Measurements from ENCODE around the gene EXOSC9.

The EXOSC9 gene

DNA sequence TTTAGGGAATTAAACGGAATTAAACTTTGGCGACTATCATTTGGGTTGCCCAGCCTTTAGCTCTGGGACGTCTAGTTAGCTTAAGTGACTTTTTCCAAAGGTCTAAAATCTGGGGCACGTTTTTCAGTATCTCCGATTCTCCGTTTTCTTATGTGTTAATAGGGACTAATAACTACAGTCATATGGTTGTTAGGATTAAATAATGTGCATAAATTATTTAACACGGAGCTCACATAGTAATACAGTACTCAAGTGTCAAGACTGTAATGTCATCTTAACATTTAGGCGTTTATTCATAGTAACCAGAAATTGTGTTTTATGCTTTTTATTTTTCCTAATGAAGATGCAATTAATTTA lies 23.0 kb downstream of the EXOSC9 start:
- no peak for DNase-seq (ENCODE audit: low read depth)

DNA sequence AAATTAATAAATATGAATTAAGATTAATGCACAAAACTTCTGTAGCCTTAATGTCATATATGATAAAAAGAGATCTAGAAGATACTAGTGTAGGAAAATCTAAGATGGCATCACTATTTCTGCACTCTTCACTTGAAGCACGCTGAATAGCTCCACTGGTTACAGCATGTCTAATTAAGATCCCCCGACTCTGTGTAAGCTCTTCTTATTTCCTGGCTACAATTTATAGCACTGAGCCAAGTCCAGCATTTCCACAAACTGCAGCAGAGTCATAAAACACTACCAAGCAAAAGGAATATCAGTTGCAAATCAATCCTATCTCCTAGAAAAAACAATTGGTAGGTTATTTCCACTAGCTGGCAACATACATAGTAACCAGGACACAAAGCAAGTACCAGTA lies 23.8 kb downstream of the EXOSC9 start:
- no peak for DNase-seq (ENCODE audit: low read depth)

GRCh38 chr4:121827853-121828252 lies 26.7 kb downstream of the EXOSC9 start:
- DNase-seq (ENCODE audit: low read depth): no peak

GRCh38 chr4:121829511-121829910 lies 28.4 kb downstream of the EXOSC9 start:
- DNase-seq (ENCODE audit: low read depth): no peak

DNA sequence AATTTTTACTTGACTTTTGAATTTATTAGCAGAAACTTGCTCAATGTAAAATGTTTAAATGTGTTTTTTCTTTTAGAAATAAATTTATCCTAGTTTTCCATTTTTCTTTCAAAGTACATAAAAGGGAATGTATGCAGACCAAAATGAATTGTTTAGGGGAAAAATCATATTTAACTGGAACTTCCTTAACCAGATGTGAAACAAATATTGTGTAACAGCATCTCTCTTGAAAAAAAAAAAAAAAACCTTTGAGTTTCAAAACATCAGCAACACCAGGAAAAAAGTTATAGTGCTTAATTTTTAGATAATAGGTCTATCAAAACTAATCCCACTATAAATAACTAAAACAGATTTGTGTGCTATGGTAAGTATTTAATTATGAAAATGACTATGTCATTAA lies 37.0 kb downstream of the EXOSC9 start:
- DNase-seq (ENCODE audit: low read depth): no peak

GRCh38 chr4:121842862-121843261 lies 41.7 kb downstream of the EXOSC9 start:
- no peak for DNase-seq (ENCODE audit: low read depth)

GRCh38 chr4:121846662-121847061 lies 45.5 kb downstream of the EXOSC9 start:
- DNase-seq (ENCODE audit: low read depth): no peak

DNA sequence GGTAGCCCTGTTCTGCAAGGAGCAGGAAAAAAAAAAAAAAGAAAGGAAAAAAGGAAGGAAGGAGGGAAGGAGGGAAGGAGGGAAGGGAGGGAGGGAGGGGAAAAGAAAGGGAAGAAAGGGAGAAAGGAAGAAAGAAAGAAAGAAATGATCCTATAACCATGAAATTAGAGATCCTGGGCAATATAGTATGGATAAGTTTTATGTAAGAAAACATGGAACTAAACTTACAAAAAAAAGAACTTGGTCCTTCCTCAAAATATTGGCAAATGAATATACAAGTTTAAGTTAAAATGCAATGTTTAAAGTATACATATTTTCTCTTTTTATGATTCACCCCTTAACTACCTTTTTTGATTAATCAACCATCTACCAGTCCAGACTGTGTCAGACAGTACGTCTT lies 50.2 kb downstream of the EXOSC9 start:
- no peak for DNase-seq (ENCODE audit: low read depth)

DNA sequence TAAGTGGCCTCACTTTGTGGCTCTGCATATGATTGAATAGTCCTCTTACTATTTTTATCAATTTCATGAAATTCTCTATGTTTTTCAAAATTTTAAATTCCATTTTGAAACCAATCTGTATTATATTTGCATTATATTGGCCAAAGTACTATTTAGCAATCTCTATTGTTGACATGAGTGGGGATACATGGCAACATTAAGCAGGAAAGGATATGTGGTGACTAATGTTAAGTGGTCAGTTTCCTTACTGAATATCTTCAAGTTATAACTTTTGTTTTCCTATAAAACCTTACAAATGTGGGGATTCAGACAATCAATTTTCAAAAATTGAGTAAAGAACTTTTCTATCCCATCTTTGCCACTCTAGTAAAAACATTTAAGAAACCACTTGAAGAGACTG lies 59.0 kb downstream of the EXOSC9 start:
- no peak for DNase-seq (ENCODE audit: low read depth)

GRCh38 chr4:121861426-121861825 lies 60.3 kb downstream of the EXOSC9 start:
- no peak for DNase-seq (ENCODE audit: low read depth)

- no peak for DNase-seq (ENCODE audit: low read depth)
Observed at GRCh38 chr4:121863799-121864198, 62.7 kb downstream of the EXOSC9 start.

All from stimulated activated CD4-positive, alpha-beta T cell treated with anti-CD3 and anti-CD28 coated beads, Interleukin-2, amount 100 ng/mL, for 4 hours (primary cell).